Measurements from ENCODE around the gene DOCK2. TPM values are rescaled to one million over a fixed set of nuclear protein-coding genes. Genes with fewer than 3 reads are reported as not detected.

DOCK2 gene
- polyA plus RNA-seq, 1 donor (not counting 4 experiments of a cell fraction or from before 2014, with no cell fraction given) = 0.21 TPM

DNA sequence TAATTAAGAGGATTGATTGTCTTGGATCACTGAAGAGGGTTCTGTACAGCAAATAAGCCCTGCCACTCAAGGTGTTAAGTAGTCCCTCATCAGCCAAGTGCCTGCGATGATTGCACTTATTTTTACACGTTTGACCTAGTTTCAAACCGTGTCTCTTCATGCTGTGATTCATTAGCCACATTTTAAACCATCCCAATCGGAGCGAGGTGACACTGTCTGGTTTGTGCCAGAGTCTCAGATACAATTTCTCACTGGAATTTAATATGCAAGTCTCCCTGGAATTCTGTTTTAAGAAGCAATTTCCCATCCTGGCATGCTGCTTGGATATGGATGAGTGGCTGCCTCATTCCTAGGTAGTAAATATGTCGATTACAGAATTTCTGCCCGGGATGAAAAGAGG, 341.6 kb downstream of the DOCK2 start:
- TF ChIP-seq EZH2 (IDR thresholded peaks at IDR 0.05; ENCODE audit: low read length) (no peak), CTCF (optimal IDR thresholded peaks at IDR 0.05 in 1 of 3, IDR thresholded peaks at IDR 0.05 in 1 of 3, conservative IDR thresholded peaks at IDR 0.05 in 1 of 3; ENCODE audit: extremely low read depth in 1 of 3, insufficient read depth in 2 of 3, low read length in 3 of 3) (no peak)
- dilution Hi-C loops (cut with MboI; ENCODE audit: extremely low pct_ligation_motif_present, low sequenced_read_pairs) = no loop called here
- no peak for FAIRE-seq
- H3K4me2 ChIP-seq (ENCODE audit: control insufficient read depth, extremely low read depth, insufficient read depth, low read depth, low read length) = no peak overlapping the region
- no peaks in the 10 kb centered on the region for H3K79me2 ChIP-seq (ENCODE audit: control insufficient read depth, insufficient read depth, low read length)
- no peak overlapping the region for H3K27ac ChIP-seq (ENCODE audit: control insufficient read depth, insufficient read depth, low read length)
- no peaks in the 10 kb centered on the region for H3K9me3 ChIP-seq (ENCODE audit: control insufficient read depth, low read depth, low read length)
- no peaks in the 10 kb centered on the region for H3K36me3 ChIP-seq (ENCODE audit: control insufficient read depth in 2 of 2, extremely low read depth in 1 of 2, insufficient read depth in 2 of 2, low read length in 2 of 2)
- no peak overlapping the region for H3K9ac ChIP-seq (ENCODE audit: control insufficient read depth, extremely low read depth, insufficient read depth, low read length)
- no peak overlapping the region for H3K4me3 ChIP-seq (ENCODE audit: control insufficient read depth in 2 of 3, extremely low read depth in 1 of 3, insufficient read depth in 2 of 3, low read depth in 1 of 3, low read length in 3 of 3)
- H3K4me1 ChIP-seq (ENCODE audit: control insufficient read depth, extremely low read depth, insufficient read depth, low read length) = peaks cover 19% of the 10 kb centered on the region
- H4K20me1 ChIP-seq (ENCODE audit: control insufficient read depth, extremely low read depth, insufficient read depth, low read length) = no peaks in the 10 kb centered on the region
- DNase-seq (ENCODE audit: low read depth, low spot score) = no peak
- H2AFZ ChIP-seq (ENCODE audit: control insufficient read depth, low read length) = no peak overlapping the region
- H3K9me1 ChIP-seq (ENCODE audit: control insufficient read depth, extremely low read depth, insufficient read depth, low read length) = no peaks in the 10 kb centered on the region
- peaks cover 3% of the 10 kb centered on the region for H3K27me3 ChIP-seq (ENCODE audit: control insufficient read depth, extremely low read depth, insufficient read depth, low read length)

DNA sequence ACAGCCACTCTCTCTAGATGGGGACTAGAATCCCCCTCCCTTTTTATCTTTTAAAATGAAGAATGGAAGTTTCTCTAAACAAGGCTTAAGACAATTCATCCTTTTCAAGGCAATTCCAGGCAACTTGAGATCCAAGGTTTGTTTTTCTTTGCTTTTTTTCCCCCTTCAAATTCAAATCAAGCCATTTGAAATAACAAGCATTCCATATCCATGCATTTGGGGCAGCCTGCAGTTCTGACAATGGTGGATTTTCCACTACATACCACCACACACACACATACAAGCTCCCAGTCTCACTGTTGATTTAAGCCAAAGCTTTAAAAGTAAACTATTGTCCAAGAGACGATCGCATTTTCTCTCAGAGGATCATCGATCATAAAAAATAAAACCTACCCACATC, 342.8 kb downstream of the DOCK2 start:
- FAIRE-seq = no peak

More for the DNA sequence above, 342.8 kb downstream of the DOCK2 start:
- peak overlapping the region; percentile 3 for H3K9ac ChIP-seq (ENCODE audit: control insufficient read depth, extremely low read depth, insufficient read depth, low read length)
- H3K4me3 ChIP-seq (ENCODE audit: control insufficient read depth in 2 of 3, extremely low read depth in 1 of 3, insufficient read depth in 2 of 3, low read depth in 1 of 3, low read length in 3 of 3) = peak overlapping the region in 2 of 3 experiments; percentile 14 to 54
- H3K36me3 ChIP-seq (ENCODE audit: control insufficient read depth in 2 of 2, extremely low read depth in 1 of 2, insufficient read depth in 2 of 2, low read length in 2 of 2) = no peaks in the 10 kb centered on the region
- dilution Hi-C loops (cut with MboI; ENCODE audit: extremely low pct_ligation_motif_present, low sequenced_read_pairs) = no loop called here
- H3K27me3 ChIP-seq (ENCODE audit: control insufficient read depth, extremely low read depth, insufficient read depth, low read length) = peaks cover 3% of the 10 kb centered on the region
- TF ChIP-seq EZH2 (IDR thresholded peaks at IDR 0.05; ENCODE audit: low read length) (no peak), CTCF (optimal IDR thresholded peaks at IDR 0.05 in 1 of 3, IDR thresholded peaks at IDR 0.05 in 1 of 3, conservative IDR thresholded peaks at IDR 0.05 in 1 of 3; ENCODE audit: extremely low read depth in 1 of 3, insufficient read depth in 2 of 3, low read length in 3 of 3) (no peak)
- H3K4me1 ChIP-seq (ENCODE audit: control insufficient read depth, extremely low read depth, insufficient read depth, low read length) = peaks cover 19% of the 10 kb centered on the region
- H3K9me3 ChIP-seq (ENCODE audit: control insufficient read depth, low read depth, low read length) = no peaks in the 10 kb centered on the region
- H3K79me2 ChIP-seq (ENCODE audit: control insufficient read depth, insufficient read depth, low read length) = no peaks in the 10 kb centered on the region
- H3K9me1 ChIP-seq (ENCODE audit: control insufficient read depth, extremely low read depth, insufficient read depth, low read length) = no peaks in the 10 kb centered on the region
- no peak for DNase-seq (ENCODE audit: low read depth, low spot score)
- peak overlapping the region; percentile 81 for H2AFZ ChIP-seq (ENCODE audit: control insufficient read depth, low read length)
- no peaks in the 10 kb centered on the region for H4K20me1 ChIP-seq (ENCODE audit: control insufficient read depth, extremely low read depth, insufficient read depth, low read length)
- no peak overlapping the region for H3K27ac ChIP-seq (ENCODE audit: control insufficient read depth, insufficient read depth, low read length)
- peak overlapping the region; percentile 84 for H3K4me2 ChIP-seq (ENCODE audit: control insufficient read depth, extremely low read depth, insufficient read depth, low read depth, low read length)

Measured in keratinocyte (primary cell).